Psoas muscle (tissue), 8 donors: ENCODE results near the gene TM7SF2. TPM values are rescaled to one million over a fixed set of nuclear protein-coding genes. Genes with fewer than 3 reads are reported as not detected.

ENCODE experiments used
- ATAC-seq, 4 donors: fragments of 200-7000 bp; cut with Tn5 transposase; one replicate each; pipeline ENCODE4 v1.9.1; 2020; ENCODE audit warnings: moderate library complexity in 3 of 4, mild to moderate bottlenecking in 2 of 4
- DNase-seq, 2 donors: peaks; one replicate each; pipeline ENCODE4 v3.0.0-alpha.2; 2020
- H3K27ac ChIP-seq: fragments of 200-600 bp; one replicate; pipeline ENCODE4 v1.8.0; 2022
- H3K27me3 ChIP-seq, 3 donors: fragments of 200-600 bp in 1 of 3; one replicate each; pipeline versions ENCODE4 v1.6.1 to v1.8.0; 2013 to 2022; ENCODE audit warnings: low read length in 2 of 3, mild to moderate bottlenecking in 2 of 3, moderate library complexity in 1 of 3; ENCODE audit not compliant: insufficient read depth in 3 of 3
- H3K36me3 ChIP-seq, 2 donors: fragments of 200-600 bp in 1 of 2; one replicate each; pipeline versions ENCODE4 v1.6.1 to v1.8.0; 2013 to 2022; ENCODE audit warnings: low read depth in 1 of 2, mild to moderate bottlenecking in 1 of 2, moderate library complexity in 1 of 2; ENCODE audit not compliant: insufficient read depth in 1 of 2
- H3K4me1 ChIP-seq: fragments of 200-600 bp; one replicate; pipeline ENCODE4 v1.8.0; 2022
- H3K4me3 ChIP-seq: fragments of 200-600 bp; one replicate; pipeline ENCODE4 v1.8.0; 2022; ENCODE audit warnings: mild to moderate bottlenecking
- H3K9me3 ChIP-seq: fragments of 200-600 bp; one replicate; pipeline ENCODE4 v1.8.0; 2022
- WGBS, 3 donors: extraction: QIAGEN DNeasy Blood & Tissue Kit; methylation state at CpG; one replicate each; pipeline versions ENCODE4 v1.1.6 to v1.1.7; 2013; 5-methylcytosine and 5-hydroxymethylcytosine counted together
- intact Hi-C, 2 donors: fragments of 100-400 bp; cut with DNase I; formaldehyde crosslinking; loops; one replicate each; pipeline versions ENCODE4 v1.11.0 to v1.14.2; 2022
- polyA plus RNA-seq, 3 donors: library from polyadenylated mRNA; stranded (reverse); fragments of 200-250 nt; gene quantifications; one replicate each; pipeline ENCODE4 v1.2.3, GENCODE V29; 2013
- total RNA-seq, 4 donors: library from RNA; stranded (reverse); fragmentation: NEBNext Ultra II Directional in 2 of 4; extraction: Animal tissue kit (Norgen Biotek cat#: 25700) in 2 of 4; gene quantifications; one replicate each; pipeline versions ENCODE4 v1.2.1 to v1.2.4, GENCODE V29; 2021 to 2023
- TF ChIP-seq, protein P1 (sequence below): fragments of 200-600 bp; IDR thresholded peaks from one replicate; pipeline ENCODE4 v1.8.0; 2022; ENCODE audit warnings: antibody characterized with exemption
- donor health status: healthy with polysubstance abuse.
- donor health status: DM: no; HTN: no; CAD: no; lungs with moderate emphysema.
- donor health status: Bipolar disorder and iron deficiency.
- donor health status: healthy.
- donor health status: DM: yes; HTN: yes; CAD: no.
- donor health status: DM: no; HTN: no; CAD: no.
- donor health status: DM: no; HTN: no; CAD: no.
- donor health status: DM: yes; HTN: yes; CAD: no.

Gene TM7SF2
- total and polyA plus RNA-seq, 7 donors, result 3.2 to 13.5 (median 6.5) TPM

GRCh38 chr11:65125197-65126056 lies 13.8 kb downstream of the TM7SF2 start:
- WGBS, 3 donors, result 74 to 82% (median 78%) methylated on average over 12 of the region's 12 CpGs

DNA sequence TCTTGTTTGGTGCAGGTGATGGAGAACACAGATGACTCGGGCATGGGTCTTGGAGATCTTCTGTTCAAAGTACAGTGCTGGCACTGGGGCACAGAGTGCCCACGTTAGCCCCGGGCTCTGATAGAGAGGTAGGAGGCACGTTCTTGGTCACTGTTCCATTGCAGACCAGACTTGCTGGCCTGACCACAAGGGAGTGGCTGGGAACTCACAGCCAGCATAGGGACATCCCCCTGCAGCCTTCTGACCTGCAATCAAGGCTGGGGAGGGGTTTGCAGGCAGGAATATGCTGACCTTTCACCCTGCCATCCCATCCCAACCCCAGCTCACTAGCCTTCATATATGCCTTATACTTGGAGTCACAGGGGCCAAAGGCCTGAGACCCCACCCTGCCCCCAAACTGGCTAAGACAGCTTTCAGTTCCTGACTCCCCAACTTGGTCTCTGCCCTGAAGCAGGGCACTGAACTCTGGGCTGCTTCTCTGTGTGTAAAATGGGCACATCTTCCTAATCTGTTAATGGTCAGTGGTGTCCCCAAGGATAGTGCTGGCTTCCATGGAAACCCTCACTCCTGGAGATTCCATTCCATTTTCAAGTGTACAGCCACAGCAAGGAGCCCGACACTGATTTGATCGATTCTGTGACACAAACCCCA lies 15.1 kb downstream of the TM7SF2 start:
- TF ChIP-seq, protein P1, sequence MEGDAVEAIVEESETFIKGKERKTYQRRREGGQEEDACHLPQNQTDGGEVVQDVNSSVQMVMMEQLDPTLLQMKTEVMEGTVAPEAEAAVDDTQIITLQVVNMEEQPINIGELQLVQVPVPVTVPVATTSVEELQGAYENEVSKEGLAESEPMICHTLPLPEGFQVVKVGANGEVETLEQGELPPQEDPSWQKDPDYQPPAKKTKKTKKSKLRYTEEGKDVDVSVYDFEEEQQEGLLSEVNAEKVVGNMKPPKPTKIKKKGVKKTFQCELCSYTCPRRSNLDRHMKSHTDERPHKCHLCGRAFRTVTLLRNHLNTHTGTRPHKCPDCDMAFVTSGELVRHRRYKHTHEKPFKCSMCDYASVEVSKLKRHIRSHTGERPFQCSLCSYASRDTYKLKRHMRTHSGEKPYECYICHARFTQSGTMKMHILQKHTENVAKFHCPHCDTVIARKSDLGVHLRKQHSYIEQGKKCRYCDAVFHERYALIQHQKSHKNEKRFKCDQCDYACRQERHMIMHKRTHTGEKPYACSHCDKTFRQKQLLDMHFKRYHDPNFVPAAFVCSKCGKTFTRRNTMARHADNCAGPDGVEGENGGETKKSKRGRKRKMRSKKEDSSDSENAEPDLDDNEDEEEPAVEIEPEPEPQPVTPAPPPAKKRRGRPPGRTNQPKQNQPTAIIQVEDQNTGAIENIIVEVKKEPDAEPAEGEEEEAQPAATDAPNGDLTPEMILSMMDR, result no peak
- H3K4me3 ChIP-seq, result no peak overlapping the region
- DNase-seq (no peak), ATAC-seq (no peak)
- peaks cover 0 to 81% of the 10 kb centered on the region in 2 donors for H3K36me3 ChIP-seq
- intact Hi-C loops, result no loop called here
- H3K27ac ChIP-seq, result no peak overlapping the region
- no peaks in the 10 kb centered on the region for H3K27me3 ChIP-seq
- peaks cover 10% of the 10 kb centered on the region for H3K4me1 ChIP-seq
- H3K9me3 ChIP-seq, result no peaks in the 10 kb centered on the region
- 68 to 80% (median 69%) methylated on average over 6 of the region's 6 CpGs for whole genome bisulfite sequencing, 3 donors

More at GRCh38 chr11:65125197-65126056, 13.8 kb downstream of the TM7SF2 start:
- no peak overlapping the region for H3K27ac ChIP-seq
- peaks cover 3 to 77% of the 10 kb centered on the region in 2 donors for H3K36me3 ChIP-seq
- TF ChIP-seq, protein P1, result no peak
- ATAC-seq (no peak), DNase-seq (no peak)
- no peaks in the 10 kb centered on the region for H3K27me3 ChIP-seq
- intact Hi-C loops, result no loop called here
- H3K4me3 ChIP-seq, result no peak overlapping the region
- H3K9me3 ChIP-seq, result no peaks in the 10 kb centered on the region
- peaks cover 16% of the 10 kb centered on the region for H3K4me1 ChIP-seq

- TF ChIP-seq, protein P1, result no peak
- H3K27me3 ChIP-seq, result no peaks in the 10 kb centered on the region
- DNase-seq (no peak), ATAC-seq (no peak)
- H3K4me1 ChIP-seq, result peaks cover 17% of the 10 kb centered on the region
- no peak overlapping the region for H3K4me3 ChIP-seq
- WGBS, 3 donors, result 69 to 82% (median 78%) methylated on average over 12 of the region's 12 CpGs
- intact Hi-C loops, result no loop called here
- H3K9me3 ChIP-seq, result no peaks in the 10 kb centered on the region
- no peak overlapping the region for H3K27ac ChIP-seq
- peaks cover 3 to 89% of the 10 kb centered on the region in 2 donors for H3K36me3 ChIP-seq
Observed at GRCh38 chr11:65127473-65128181, 16.0 kb downstream of the TM7SF2 start.

DNA sequence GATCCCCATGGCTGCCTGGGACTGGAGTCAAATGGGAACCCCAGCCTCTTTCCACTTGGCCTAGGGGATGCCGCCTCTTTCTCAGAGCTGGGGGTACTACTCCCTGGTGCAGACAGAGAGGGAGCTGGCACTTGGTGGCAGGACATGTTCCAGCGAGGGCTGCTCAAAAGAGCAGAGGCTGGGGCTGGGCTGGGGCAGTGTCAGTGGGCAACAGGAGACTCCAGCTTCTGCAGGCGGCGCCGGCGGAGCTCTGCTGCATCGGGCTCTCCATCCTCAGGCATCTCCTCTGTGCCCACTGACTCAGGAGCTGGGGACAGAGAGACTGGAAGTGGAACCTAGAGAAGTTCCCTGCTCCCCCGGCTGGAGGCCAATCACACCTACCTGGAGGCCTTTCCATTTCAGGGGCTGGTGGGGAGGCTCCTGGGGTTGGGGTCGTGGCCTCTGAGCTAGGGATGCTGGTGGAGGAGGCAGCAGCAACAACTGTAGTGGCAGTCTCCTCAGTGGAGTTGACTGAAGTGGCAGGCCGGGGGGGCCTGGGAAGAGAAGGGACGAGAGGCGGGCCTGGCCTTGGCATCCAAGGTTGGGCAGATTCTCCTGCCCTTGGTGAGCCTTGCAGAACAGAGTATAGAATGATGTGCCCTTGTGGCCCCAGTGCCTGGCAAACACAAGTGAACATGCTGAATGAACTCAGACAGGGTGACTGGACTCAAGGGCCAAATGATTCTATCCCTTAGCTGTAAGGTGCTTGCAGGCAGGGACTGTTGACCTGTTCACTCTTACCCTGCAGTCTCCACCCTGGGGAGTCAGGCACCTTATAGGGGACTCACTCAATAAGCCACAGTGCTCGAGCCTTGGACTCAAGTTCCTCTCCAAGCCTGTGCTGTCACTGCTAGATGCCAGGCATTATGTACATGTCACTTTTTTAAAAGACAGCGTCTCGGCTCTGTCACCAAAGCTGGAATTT lies 16.8 kb downstream of the TM7SF2 start:
- H3K9me3 ChIP-seq, result no peaks in the 10 kb centered on the region
- no peak for DNase-seq
- peaks cover 3 to 96% of the 10 kb centered on the region in 2 donors for H3K36me3 ChIP-seq
- WGBS, 3 donors, result 71 to 80% (median 78%) methylated on average over 15 of the region's 15 CpGs
- H3K4me3 ChIP-seq, result no peak overlapping the region
- no peak for ATAC-seq
- no peaks in the 10 kb centered on the region for H3K27me3 ChIP-seq
- intact Hi-C loops, result no loop called here
- H3K4me1 ChIP-seq, result peaks cover 18% of the 10 kb centered on the region
- no peak overlapping the region for H3K27ac ChIP-seq
- TF ChIP-seq, protein P1, result no peak
